Measurements from ENCODE around the gene FAM107B.

DNA sequence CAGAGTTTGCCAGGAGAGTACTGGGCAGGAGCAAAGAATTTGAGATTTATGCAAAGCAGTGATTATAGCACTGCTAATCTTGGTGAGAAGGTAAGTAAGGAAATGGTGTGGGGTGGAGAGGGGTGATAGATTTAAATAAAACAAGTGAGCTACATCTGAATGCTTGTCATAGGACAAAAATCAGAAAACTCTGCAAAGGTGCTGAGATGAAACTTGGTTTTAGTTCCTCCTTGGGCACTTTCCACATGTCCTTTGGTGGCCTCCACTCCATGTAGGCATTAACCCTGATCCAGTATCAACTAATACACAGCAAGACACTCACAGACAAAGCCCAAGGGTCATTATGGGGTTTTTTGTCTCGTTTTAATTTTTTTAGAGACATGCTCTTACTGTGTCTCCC is 25.7 kb upstream of the FAM107B start:
- TF ChIP-seq JUN (IDR thresholded peaks at IDR 0.05; ENCODE audit: borderline replicate concordance, insufficient read depth, insufficient read length, low read depth) (no peak), MAX (IDR thresholded peaks at IDR 0.05; ENCODE audit: insufficient read depth, insufficient read length) (no peak), POLR2AphosphoS5 (IDR thresholded peaks at IDR 0.05; ENCODE audit: insufficient read depth, low read depth, low read length) (no peak)
- TF ChIP-seq, protein P1, sequence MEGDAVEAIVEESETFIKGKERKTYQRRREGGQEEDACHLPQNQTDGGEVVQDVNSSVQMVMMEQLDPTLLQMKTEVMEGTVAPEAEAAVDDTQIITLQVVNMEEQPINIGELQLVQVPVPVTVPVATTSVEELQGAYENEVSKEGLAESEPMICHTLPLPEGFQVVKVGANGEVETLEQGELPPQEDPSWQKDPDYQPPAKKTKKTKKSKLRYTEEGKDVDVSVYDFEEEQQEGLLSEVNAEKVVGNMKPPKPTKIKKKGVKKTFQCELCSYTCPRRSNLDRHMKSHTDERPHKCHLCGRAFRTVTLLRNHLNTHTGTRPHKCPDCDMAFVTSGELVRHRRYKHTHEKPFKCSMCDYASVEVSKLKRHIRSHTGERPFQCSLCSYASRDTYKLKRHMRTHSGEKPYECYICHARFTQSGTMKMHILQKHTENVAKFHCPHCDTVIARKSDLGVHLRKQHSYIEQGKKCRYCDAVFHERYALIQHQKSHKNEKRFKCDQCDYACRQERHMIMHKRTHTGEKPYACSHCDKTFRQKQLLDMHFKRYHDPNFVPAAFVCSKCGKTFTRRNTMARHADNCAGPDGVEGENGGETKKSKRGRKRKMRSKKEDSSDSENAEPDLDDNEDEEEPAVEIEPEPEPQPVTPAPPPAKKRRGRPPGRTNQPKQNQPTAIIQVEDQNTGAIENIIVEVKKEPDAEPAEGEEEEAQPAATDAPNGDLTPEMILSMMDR (IDR thresholded peaks at IDR 0.05; ENCODE audit: extremely low read depth in 1 of 2, insufficient read depth in 1 of 2, low read depth in 1 of 2, low read length in 2 of 2), result no peak

All from endothelial cell of umbilical vein (primary cell).